IPS-18c (cell line): Measurements from ENCODE around the gene ATP6V0C.
"Not testable (repeated sequence)": the region's sequence is repeated elsewhere in the genome, so short reads cannot be mapped to it uniquely, and the experiment has no call there.

ENCODE experiments used
- H3K4me3 ChIP-seq: 2 replicates; pipeline ENCODE4 v1.7.0; 2013; ENCODE audit warnings: low read depth, mild to moderate bottlenecking, low read length, moderate library complexity; ENCODE audit not compliant: insufficient read depth
- H3K9me3 ChIP-seq: one replicate; pipeline ENCODE4 v1.6.1; 2013; ENCODE audit warnings: mild to moderate bottlenecking, low read length, moderate library complexity; ENCODE audit not compliant: control insufficient read depth, insufficient read depth

The ATP6V0C gene

GRCh38 chr16:2473446-2473926 is 40.3 kb upstream of the ATP6V0C start:
- H3K9me3 ChIP-seq: no peaks in the 10 kb centered on the region
- H3K4me3 ChIP-seq: peak overlapping the region; percentile 24; the same call in 1 of the 2 replicates

GRCh38 chr16:2473999-2474876 is 39.5 kb upstream of the ATP6V0C start:
- Histone ChIP-seq H3K9me3 (no peaks in the 10 kb centered on the region), H3K4me3 (peak overlapping the region; percentile 73)

GRCh38 chr16:2474877-2475412 is 38.8 kb upstream of the ATP6V0C start, which contains the start of gene TBC1D24:
Gene TBC1D24, plus strand, starts transcription at chr16:2475127. Its CDS starts 21,022 bp downstream, at chr16:2496149.
- Histone ChIP-seq H3K9me3 (no peaks in the 10 kb centered on the region), H3K4me3 (peak within 1 kb of the TSS; percentile 79)

- H3K9me3 ChIP-seq: no peaks in the 10 kb centered on the region
- H3K4me3 ChIP-seq: peak overlapping the region; percentile 79
Observed at GRCh38 chr16:2475413-2476344, 38.1 kb upstream of the ATP6V0C start.

- Histone ChIP-seq H3K4me3 (peak overlapping the region; percentile 79; the same call in 1 of the 2 replicates), H3K9me3 (no peaks in the 10 kb centered on the region)
Observed at GRCh38 chr16:2476345-2476720, 37.4 kb upstream of the ATP6V0C start.

GRCh38 chr16:2476741-2477140 is 37.0 kb upstream of the ATP6V0C start:
- no peaks in the 10 kb centered on the region for H3K9me3 ChIP-seq

GRCh38 chr16:2477327-2477726 is 36.4 kb upstream of the ATP6V0C start:
- no peak overlapping the region for H3K4me3 ChIP-seq
- no peaks in the 10 kb centered on the region for H3K9me3 ChIP-seq

More at GRCh38 chr16:2476741-2477140, 37.0 kb upstream of the ATP6V0C start:
- no peak overlapping the region for H3K4me3 ChIP-seq

- Histone ChIP-seq H3K4me3 (no peak overlapping the region), H3K9me3 (no peaks in the 10 kb centered on the region)
Observed at GRCh38 chr16:2478279-2478678, 35.5 kb upstream of the ATP6V0C start.

GRCh38 chr16:2479996-2480395 is 33.8 kb upstream of the ATP6V0C start:
- not testable (repeated sequence) for H3K9me3 ChIP-seq, H3K4me3 ChIP-seq

GRCh38 chr16:2480948-2481347 is 32.8 kb upstream of the ATP6V0C start:
- Histone ChIP-seq H3K9me3 (no peaks in the 10 kb centered on the region), H3K4me3 (no peak overlapping the region)

GRCh38 chr16:2481676-2482075 is 32.1 kb upstream of the ATP6V0C start:
- H3K9me3 ChIP-seq: no peaks in the 10 kb centered on the region

GRCh38 chr16:2482249-2482648 is 31.5 kb upstream of the ATP6V0C start:
- H3K4me3 ChIP-seq: no peak overlapping the region
- no peaks in the 10 kb centered on the region for H3K9me3 ChIP-seq

More at GRCh38 chr16:2481676-2482075, 32.1 kb upstream of the ATP6V0C start:
- no peak overlapping the region for H3K4me3 ChIP-seq

GRCh38 chr16:2482708-2483534 is 30.8 kb upstream of the ATP6V0C start:
- no peak overlapping the region for H3K4me3 ChIP-seq

GRCh38 chr16:2483939-2484897 is 29.5 kb upstream of the ATP6V0C start:
- Histone ChIP-seq H3K4me3 (no peak overlapping the region), H3K9me3 (no peaks in the 10 kb centered on the region)

More at GRCh38 chr16:2482708-2483534, 30.8 kb upstream of the ATP6V0C start:
- no peaks in the 10 kb centered on the region for H3K9me3 ChIP-seq

GRCh38 chr16:2484898-2485508 is 28.7 kb upstream of the ATP6V0C start:
- Histone ChIP-seq H3K9me3 (no peaks in the 10 kb centered on the region), H3K4me3 (no peak overlapping the region)
